ENCODE measurements around the gene SBNO2. TPM values are rescaled to one million over a fixed set of nuclear protein-coding genes. Genes with fewer than 3 reads are reported as not detected.

Gene SBNO2
- total RNA-seq, 1 donor from 2014 or later: 65.5 TPM

GRCh38 chr19:1177322-1178114 is 3.5 kb upstream of the SBNO2 start:
- Mint-ChIP-seq H3K4me3 (ENCODE audit: unreplicated experiment) (no peak overlapping the region), H3K27me3 (ENCODE audit: unreplicated experiment) (peaks cover 7% of the 10 kb centered on the region), H3K27ac (ENCODE audit: unreplicated experiment) (no peak overlapping the region), H3K9me3 (ENCODE audit: unreplicated experiment) (peaks cover 11% of the 10 kb centered on the region), H3K36me3 (ENCODE audit: unreplicated experiment) (no peaks in the 10 kb centered on the region), H3K4me1 (ENCODE audit: low read depth, unreplicated experiment) (peaks cover 6% of the 10 kb centered on the region)
- DNase-seq: no peak
- TF ChIP-seq CTCF (IDR thresholded peaks at IDR 0.05; ENCODE audit: partially characterized antibody, unreplicated experiment): no peak

- peak overlapping the region; percentile 90 for H3K4me3 Mint-ChIP-seq (ENCODE audit: unreplicated experiment)
- peaks cover 19% of the 10 kb centered on the region for H3K9me3 Mint-ChIP-seq (ENCODE audit: unreplicated experiment)
- H3K4me1 Mint-ChIP-seq (ENCODE audit: low read depth, unreplicated experiment): peaks cover 17% of the 10 kb centered on the region
- peaks cover 12% of the 10 kb centered on the region for H3K27me3 Mint-ChIP-seq (ENCODE audit: unreplicated experiment)
- H3K36me3 Mint-ChIP-seq (ENCODE audit: unreplicated experiment): peaks cover 9% of the 10 kb centered on the region
- peak overlapping the region; percentile 98 for H3K27ac Mint-ChIP-seq (ENCODE audit: unreplicated experiment)
- no peak for DNase-seq
- no peak for TF ChIP-seq CTCF (IDR thresholded peaks at IDR 0.05; ENCODE audit: partially characterized antibody, unreplicated experiment)
These were observed 766 bp downstream of the SBNO2 start for GRCh38 chr19:1173159-1173844.

GRCh38 chr19:1172353-1173158 is 1.5 kb downstream of the SBNO2 start:
- Mint-ChIP-seq H3K4me1 (ENCODE audit: low read depth, unreplicated experiment) (peaks cover 17% of the 10 kb centered on the region), H3K27ac (ENCODE audit: unreplicated experiment) (peak overlapping the region; percentile 98), H3K27me3 (ENCODE audit: unreplicated experiment) (peaks cover 12% of the 10 kb centered on the region), H3K36me3 (ENCODE audit: unreplicated experiment) (peaks cover 9% of the 10 kb centered on the region), H3K4me3 (ENCODE audit: unreplicated experiment) (peak overlapping the region; percentile 90), H3K9me3 (ENCODE audit: unreplicated experiment) (peaks cover 19% of the 10 kb centered on the region)
- DNase-seq: no peak
- TF ChIP-seq CTCF (IDR thresholded peaks at IDR 0.05; ENCODE audit: partially characterized antibody, unreplicated experiment): no peak

GRCh38 chr19:1171755-1172352 is 2.2 kb downstream of the SBNO2 start:
- peaks cover 17% of the 10 kb centered on the region for H3K4me1 Mint-ChIP-seq (ENCODE audit: low read depth, unreplicated experiment)
- H3K27ac Mint-ChIP-seq (ENCODE audit: unreplicated experiment): peak overlapping the region; percentile 98
- H3K4me3 Mint-ChIP-seq (ENCODE audit: unreplicated experiment): peak overlapping the region; percentile 90
- H3K36me3 Mint-ChIP-seq (ENCODE audit: unreplicated experiment): peaks cover 9% of the 10 kb centered on the region
- peaks cover 12% of the 10 kb centered on the region for H3K27me3 Mint-ChIP-seq (ENCODE audit: unreplicated experiment)
- H3K9me3 Mint-ChIP-seq (ENCODE audit: unreplicated experiment): peaks cover 19% of the 10 kb centered on the region
- peak; percentile 82 for DNase-seq
- TF ChIP-seq CTCF (IDR thresholded peaks at IDR 0.05; ENCODE audit: partially characterized antibody, unreplicated experiment): no peak
